ENCODE results near the gene TBC1D3B.
"Not testable (repeated sequence)": the region's sequence is repeated elsewhere in the genome, so short reads cannot be mapped to it uniquely, and the experiment has no call there.

TBC1D3B gene

DNA sequence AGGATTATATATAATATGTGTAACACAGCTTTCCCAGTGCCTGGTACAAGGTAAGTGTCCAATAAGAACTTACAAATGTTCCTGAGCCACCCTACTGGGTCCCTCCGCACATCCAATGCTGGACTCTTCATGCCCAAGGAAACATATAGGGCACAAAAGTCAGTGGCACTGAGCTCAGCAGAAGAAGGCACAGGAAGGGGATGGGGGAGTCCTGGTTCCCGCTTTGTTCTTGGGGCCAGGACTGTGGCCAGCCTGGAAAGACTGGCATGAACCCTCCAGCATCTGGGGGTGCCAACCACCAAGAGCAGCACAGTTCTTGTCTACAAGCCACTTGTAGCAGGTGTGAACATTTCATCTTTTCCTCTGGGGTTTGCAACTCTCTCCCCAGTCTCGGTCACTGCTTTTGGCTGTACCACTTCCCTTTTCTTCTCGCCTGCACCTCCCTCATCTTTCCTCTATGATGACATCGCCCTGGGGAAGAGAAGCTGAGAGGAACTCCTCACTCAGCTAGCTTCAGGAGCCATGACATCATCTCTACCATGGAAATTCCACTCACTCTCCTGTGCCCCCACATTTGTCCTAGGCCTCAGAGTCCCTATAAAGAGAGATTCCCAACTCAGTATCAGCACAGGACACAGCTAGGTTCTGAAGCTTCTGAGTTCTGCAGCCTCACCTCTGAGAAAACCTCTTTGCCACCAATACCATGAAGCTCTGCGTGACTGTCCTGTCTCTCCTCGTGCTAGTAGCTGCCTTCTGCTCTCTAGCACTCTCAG is 34.2 kb upstream of the TBC1D3B start, which contains the start of gene CCL4L2:
Gene CCL4L2 (plus strand): TSS at position 625 of the 773 bp plus-strand sequence.
- H3K9ac ChIP-seq (ENCODE audit: low read depth, low read length); H3K27ac ChIP-seq (ENCODE audit: low read depth, low read length); H3K9me3 ChIP-seq (ENCODE audit: insufficient read depth, low read depth, low read length); H3K27me3 ChIP-seq (ENCODE audit: insufficient read depth, low read length); H3K36me3 ChIP-seq (ENCODE audit: insufficient read depth, low read length); H3K4me3 ChIP-seq (ENCODE audit: low read length); H3K4me1 ChIP-seq (ENCODE audit: insufficient read depth, low read length): not testable (repeated sequence)
- WGBS, result 87% methylated on average over 7 of the region's 7 CpGs

DNA sequence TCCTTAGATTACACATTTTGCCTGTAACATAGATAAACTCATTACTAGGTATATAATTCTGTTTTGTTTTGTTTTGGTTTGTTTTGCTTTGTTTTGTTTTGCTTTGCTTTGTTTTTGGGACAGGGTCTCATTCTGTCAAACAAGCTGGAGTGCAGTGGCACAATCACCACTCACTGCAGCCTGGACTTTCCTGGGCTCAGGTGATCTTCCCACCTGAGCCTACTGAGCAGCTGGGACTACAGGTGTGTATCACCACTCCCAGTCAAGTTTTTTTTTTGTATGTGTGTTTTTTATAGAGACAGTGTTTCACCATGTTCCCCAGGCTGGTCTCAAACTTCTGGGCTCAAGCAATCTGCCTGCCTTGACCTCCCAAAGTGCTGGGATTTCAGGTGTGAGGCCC is 33.1 kb upstream of the TBC1D3B start:
- Histone ChIP-seq H3K9me3 (ENCODE audit: insufficient read depth, low read depth, low read length) (no peaks in the 10 kb centered on the region), H3K4me1 (ENCODE audit: insufficient read depth, low read length) (no peaks in the 10 kb centered on the region), H3K27me3 (ENCODE audit: insufficient read depth, low read length) (no peaks in the 10 kb centered on the region), H3K9ac (ENCODE audit: low read depth, low read length) (no peak overlapping the region), H3K27ac (ENCODE audit: low read depth, low read length) (no peak overlapping the region), H3K36me3 (ENCODE audit: insufficient read depth, low read length) (no peaks in the 10 kb centered on the region), H3K4me3 (ENCODE audit: low read length) (no peak overlapping the region)

GRCh38 chr17:36207383-36207782 is 30.9 kb upstream of the TBC1D3B start:
- not testable (repeated sequence) for H3K27me3 ChIP-seq (ENCODE audit: insufficient read depth, low read length); H3K9ac ChIP-seq (ENCODE audit: low read depth, low read length); H3K27ac ChIP-seq (ENCODE audit: low read depth, low read length); H3K4me3 ChIP-seq (ENCODE audit: low read length); H3K9me3 ChIP-seq (ENCODE audit: insufficient read depth, low read depth, low read length); H3K4me1 ChIP-seq (ENCODE audit: insufficient read depth, low read length); H3K36me3 ChIP-seq (ENCODE audit: insufficient read depth, low read length)
- WGBS, result 80% methylated on average over 6 of the region's 6 CpGs

- not testable (repeated sequence) for H3K4me1 ChIP-seq (ENCODE audit: insufficient read depth, low read length); H3K36me3 ChIP-seq (ENCODE audit: insufficient read depth, low read length); H3K27ac ChIP-seq (ENCODE audit: low read depth, low read length); H3K27me3 ChIP-seq (ENCODE audit: insufficient read depth, low read length); H3K9ac ChIP-seq (ENCODE audit: low read depth, low read length); H3K4me3 ChIP-seq (ENCODE audit: low read length); H3K9me3 ChIP-seq (ENCODE audit: insufficient read depth, low read depth, low read length)
- 86% methylated on average over 1 of the region's 1 CpG for WGBS
Measured at GRCh38 chr17:36206486-36206821, 30.0 kb upstream of the TBC1D3B start.

- Histone ChIP-seq H3K4me1 (ENCODE audit: insufficient read depth, low read length) (peaks cover 3% of the 10 kb centered on the region), H3K36me3 (ENCODE audit: insufficient read depth, low read length) (no peaks in the 10 kb centered on the region), H3K27me3 (ENCODE audit: insufficient read depth, low read length) (no peaks in the 10 kb centered on the region), H3K9ac (ENCODE audit: low read depth, low read length) (no peak overlapping the region), H3K9me3 (ENCODE audit: insufficient read depth, low read depth, low read length) (no peaks in the 10 kb centered on the region), H3K4me3 (ENCODE audit: low read length) (no peak overlapping the region), H3K27ac (ENCODE audit: low read depth, low read length) (no peak overlapping the region)
- 88% methylated on average over 3 of the region's 4 CpGs for WGBS
Measured at GRCh38 chr17:36205637-36206485, 29.4 kb upstream of the TBC1D3B start.

DNA sequence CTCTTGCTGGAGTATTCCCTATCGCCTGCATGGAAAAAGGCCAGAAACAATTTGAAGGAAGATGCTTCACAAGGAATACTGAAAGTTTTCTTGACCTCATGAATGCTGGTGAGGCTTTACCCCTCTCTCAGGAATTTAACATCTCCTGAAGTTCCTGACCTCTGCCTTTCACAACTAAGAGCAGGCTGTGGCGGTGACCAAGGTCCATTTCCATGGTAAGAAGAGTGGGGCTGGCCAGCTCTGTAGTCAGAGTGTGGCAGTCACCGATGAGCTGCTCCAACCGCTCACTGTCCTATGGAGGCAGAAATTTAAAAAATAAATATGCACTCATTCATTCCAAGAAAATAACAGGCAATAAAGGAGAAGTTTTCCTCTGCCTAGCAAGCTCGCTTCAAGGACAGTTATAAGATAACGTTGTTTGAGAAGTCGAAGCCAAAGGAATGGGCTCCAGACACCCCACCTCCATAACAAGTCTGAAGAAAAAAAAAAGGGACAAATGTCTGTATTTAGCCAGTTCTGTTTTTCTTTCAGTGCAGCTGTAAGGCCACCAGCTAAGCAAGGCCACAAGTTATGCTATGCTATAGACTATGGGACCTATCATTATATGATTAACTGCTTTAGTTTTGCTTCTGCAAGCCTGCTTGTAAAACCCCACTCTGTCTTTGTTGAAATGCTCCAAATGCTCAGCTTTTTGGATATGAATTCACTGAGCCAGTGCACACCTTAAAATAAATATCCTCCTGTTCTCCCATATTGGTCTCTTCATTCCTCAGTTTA is 28.5 kb upstream of the TBC1D3B start:
- Histone ChIP-seq H3K4me1 (ENCODE audit: insufficient read depth, low read length) (peaks cover 3% of the 10 kb centered on the region), H3K27me3 (ENCODE audit: insufficient read depth, low read length) (no peaks in the 10 kb centered on the region), H3K9me3 (ENCODE audit: insufficient read depth, low read depth, low read length) (no peaks in the 10 kb centered on the region), H3K27ac (ENCODE audit: low read depth, low read length) (no peak overlapping the region), H3K9ac (ENCODE audit: low read depth, low read length) (no peak overlapping the region), H3K4me3 (ENCODE audit: low read length) (no peak overlapping the region), H3K36me3 (ENCODE audit: insufficient read depth, low read length) (no peaks in the 10 kb centered on the region)
- 98% methylated on average over 6 of the region's 7 CpGs for WGBS

DNA sequence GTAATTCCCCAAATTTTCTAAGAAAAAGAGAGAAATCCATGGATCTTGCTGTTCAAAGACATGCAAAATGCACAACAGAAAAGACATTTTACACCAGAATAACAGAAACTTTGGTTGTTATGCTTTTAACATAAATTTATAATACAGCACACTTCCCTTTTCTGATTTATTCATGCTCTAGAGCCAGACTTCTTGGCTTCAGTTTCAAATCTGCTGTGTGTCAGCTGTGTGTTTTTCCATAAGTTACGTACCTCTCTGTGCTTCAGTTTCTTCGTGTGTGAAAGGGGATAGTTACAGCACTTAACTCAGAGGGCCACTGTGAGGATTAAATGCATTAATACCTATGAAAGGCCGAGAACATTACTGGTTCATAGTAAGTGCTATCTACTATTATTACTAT is 26.9 kb upstream of the TBC1D3B start:
- no peaks in the 10 kb centered on the region for H3K36me3 ChIP-seq (ENCODE audit: insufficient read depth, low read length)
- no peaks in the 10 kb centered on the region for H3K27me3 ChIP-seq (ENCODE audit: insufficient read depth, low read length)
- H3K27ac ChIP-seq (ENCODE audit: low read depth, low read length), result no peak overlapping the region
- 91% methylated on average over 2 of the region's 3 CpGs for WGBS
- H3K9me3 ChIP-seq (ENCODE audit: insufficient read depth, low read depth, low read length), result no peaks in the 10 kb centered on the region
- H3K4me3 ChIP-seq (ENCODE audit: low read length), result no peak overlapping the region
- H3K4me1 ChIP-seq (ENCODE audit: insufficient read depth, low read length), result peaks cover 3% of the 10 kb centered on the region
- H3K9ac ChIP-seq (ENCODE audit: low read depth, low read length), result no peak overlapping the region

- WGBS, result 95% methylated on average over 8 of the region's 8 CpGs
- not testable (repeated sequence) for H3K36me3 ChIP-seq (ENCODE audit: insufficient read depth, low read length); H3K4me3 ChIP-seq (ENCODE audit: low read length); H3K9ac ChIP-seq (ENCODE audit: low read depth, low read length); H3K4me1 ChIP-seq (ENCODE audit: insufficient read depth, low read length); H3K27ac ChIP-seq (ENCODE audit: low read depth, low read length); H3K9me3 ChIP-seq (ENCODE audit: insufficient read depth, low read depth, low read length); H3K27me3 ChIP-seq (ENCODE audit: insufficient read depth, low read length)
Measured at GRCh38 chr17:36201506-36201905, 25.1 kb upstream of the TBC1D3B start.

DNA sequence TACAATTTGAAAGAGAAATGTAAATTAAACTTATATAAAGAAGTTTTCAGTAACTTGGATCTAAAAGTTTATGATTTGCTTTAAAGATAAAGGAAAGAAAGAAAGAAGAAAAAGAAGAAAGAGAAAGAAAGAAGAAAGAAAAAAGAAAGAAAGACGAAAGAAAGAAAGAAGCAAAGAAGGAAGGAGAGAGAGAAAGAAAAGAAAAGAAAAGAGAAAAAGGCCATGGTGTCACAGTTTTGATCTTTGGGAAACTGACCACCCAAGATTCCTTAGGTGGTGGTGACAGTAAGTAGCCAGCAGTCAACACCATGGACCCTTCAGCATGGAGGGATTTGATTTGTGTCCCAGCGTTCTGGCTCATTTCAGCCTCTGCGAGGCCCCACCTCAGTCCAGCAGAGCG is 24.7 kb upstream of the TBC1D3B start:
- not testable (repeated sequence) for H3K9me3 ChIP-seq (ENCODE audit: insufficient read depth, low read depth, low read length); H3K4me1 ChIP-seq (ENCODE audit: insufficient read depth, low read length); H3K27me3 ChIP-seq (ENCODE audit: insufficient read depth, low read length); H3K4me3 ChIP-seq (ENCODE audit: low read length); H3K27ac ChIP-seq (ENCODE audit: low read depth, low read length); H3K36me3 ChIP-seq (ENCODE audit: insufficient read depth, low read length); H3K9ac ChIP-seq (ENCODE audit: low read depth, low read length)
- WGBS, result 96% methylated on average over 4 of the region's 4 CpGs

GRCh38 chr17:36198831-36199465 is 22.5 kb upstream of the TBC1D3B start:
- no peaks in the 10 kb centered on the region for H3K36me3 ChIP-seq (ENCODE audit: insufficient read depth, low read length)
- H3K4me1 ChIP-seq (ENCODE audit: insufficient read depth, low read length), result peaks cover 3% of the 10 kb centered on the region
- no peaks in the 10 kb centered on the region for H3K9me3 ChIP-seq (ENCODE audit: insufficient read depth, low read depth, low read length)
- WGBS, result 94% methylated on average over 7 of the region's 7 CpGs
- H3K27ac ChIP-seq (ENCODE audit: low read depth, low read length), result no peak overlapping the region
- H3K9ac ChIP-seq (ENCODE audit: low read depth, low read length), result no peak overlapping the region
- no peak overlapping the region for H3K4me3 ChIP-seq (ENCODE audit: low read length)
- H3K27me3 ChIP-seq (ENCODE audit: insufficient read depth, low read length), result no peaks in the 10 kb centered on the region

DNA sequence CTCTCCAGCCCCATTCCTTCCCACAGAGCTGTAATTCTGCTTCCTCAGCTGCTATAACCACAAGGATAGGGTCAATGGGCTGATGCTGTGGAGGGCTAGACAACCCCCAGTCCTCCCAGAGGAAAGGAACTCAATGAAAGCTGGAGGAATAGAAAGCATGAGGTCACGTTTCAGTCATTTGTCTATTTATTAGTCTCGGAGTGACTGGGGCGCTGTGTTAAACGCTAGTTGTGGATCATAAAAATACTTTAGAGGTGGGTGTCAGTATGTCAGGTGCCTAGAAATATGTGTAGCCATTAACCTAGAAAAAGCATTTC is 20.9 kb upstream of the TBC1D3B start:
- WGBS, result 92% methylated on average over 4 of the region's 4 CpGs
- H3K4me3 ChIP-seq (ENCODE audit: low read length), result no peak overlapping the region

More for the DNA sequence above, 20.9 kb upstream of the TBC1D3B start:
- no peaks in the 10 kb centered on the region for H3K36me3 ChIP-seq (ENCODE audit: insufficient read depth, low read length)
- H3K27me3 ChIP-seq (ENCODE audit: insufficient read depth, low read length), result no peaks in the 10 kb centered on the region
- no peak overlapping the region for H3K27ac ChIP-seq (ENCODE audit: low read depth, low read length)
- H3K9ac ChIP-seq (ENCODE audit: low read depth, low read length), result no peak overlapping the region
- H3K9me3 ChIP-seq (ENCODE audit: insufficient read depth, low read depth, low read length), result no peaks in the 10 kb centered on the region
- H3K4me1 ChIP-seq (ENCODE audit: insufficient read depth, low read length), result peaks cover 3% of the 10 kb centered on the region
